HG03039 (cell line): ENCODE measurements around the gene CAPZA3.
"Not testable (repeated sequence)": the region's sequence is repeated elsewhere in the genome, so short reads cannot be mapped to it uniquely, and the experiment has no call there.

Experiments used
- ATAC-seq: cut with Tn5 transposase; IDR thresholded peaks from one replicate; pipeline ENCODE4 v1.9.1; 2021; ENCODE audit warnings: mild to moderate bottlenecking, moderate library complexity; ENCODE audit not compliant: unreplicated experiment

Gene CAPZA3, protein sequence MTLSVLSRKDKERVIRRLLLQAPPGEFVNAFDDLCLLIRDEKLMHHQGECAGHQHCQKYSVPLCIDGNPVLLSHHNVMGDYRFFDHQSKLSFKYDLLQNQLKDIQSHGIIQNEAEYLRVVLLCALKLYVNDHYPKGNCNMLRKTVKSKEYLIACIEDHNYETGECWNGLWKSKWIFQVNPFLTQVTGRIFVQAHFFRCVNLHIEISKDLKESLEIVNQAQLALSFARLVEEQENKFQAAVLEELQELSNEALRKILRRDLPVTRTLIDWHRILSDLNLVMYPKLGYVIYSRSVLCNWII

DNA sequence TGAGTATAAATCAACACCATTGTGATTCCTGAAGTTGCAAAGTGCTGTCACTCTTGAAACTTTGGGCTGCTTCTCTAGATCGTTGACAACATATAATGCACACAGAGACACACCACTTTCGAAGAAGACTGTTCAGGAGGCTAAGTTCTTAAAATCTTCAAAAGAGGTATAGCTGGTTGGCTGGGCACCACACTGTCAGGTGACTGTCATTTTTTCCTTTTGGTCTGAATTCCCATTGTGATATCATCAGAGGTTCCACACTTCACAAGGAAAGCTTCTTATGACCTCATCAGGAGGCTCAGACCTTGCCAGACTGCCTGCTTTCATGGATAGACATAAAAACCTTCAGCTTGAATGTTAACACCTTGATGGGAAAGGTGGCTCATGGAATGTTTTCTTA is at the start of gene CAPZA3, which contains the start of gene PLCZ1:
CAPZA3 (plus strand) TSS at position 301 of the 400 bp plus-strand sequence. CDS start 150 bp downstream, outside the sequence.
PLCZ1 (minus strand) TSS at position 194 of the 400 bp plus-strand sequence. CDS start 641 bp downstream, outside the sequence.
- no peak for ATAC-seq

- ATAC-seq = no peak
These were observed 48.1 kb upstream of the CAPZA3 start for GRCh38 chr12:18689771-18690170.

- no peak for ATAC-seq
These were observed 47.3 kb upstream of the CAPZA3 start for GRCh38 chr12:18690653-18691052.

DNA sequence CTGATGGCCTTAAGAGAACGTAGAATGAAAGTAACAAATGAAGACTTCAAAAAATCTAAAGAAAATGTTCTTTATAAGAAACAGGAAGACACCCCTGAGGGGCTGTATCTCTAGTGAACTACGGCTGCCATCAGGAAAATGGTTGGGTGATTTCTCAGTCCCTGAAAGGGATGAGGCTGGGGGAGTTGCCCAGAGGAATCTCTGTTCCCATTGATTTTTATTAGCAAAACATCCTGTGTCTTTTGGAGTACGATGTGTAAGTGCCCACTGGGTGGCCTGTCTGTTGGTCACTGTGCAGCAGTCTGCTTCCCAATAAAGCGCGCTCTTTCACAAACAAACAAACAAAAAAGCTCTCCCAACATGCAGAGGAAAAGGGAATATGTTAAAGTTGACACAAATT is 43.9 kb upstream of the CAPZA3 start:
- not testable (repeated sequence) for ATAC-seq

GRCh38 chr12:18696971-18697602 is 40.8 kb upstream of the CAPZA3 start:
- no peak for ATAC-seq

- no peak for ATAC-seq
These were observed 37.6 kb upstream of the CAPZA3 start for GRCh38 chr12:18700271-18700670.

DNA sequence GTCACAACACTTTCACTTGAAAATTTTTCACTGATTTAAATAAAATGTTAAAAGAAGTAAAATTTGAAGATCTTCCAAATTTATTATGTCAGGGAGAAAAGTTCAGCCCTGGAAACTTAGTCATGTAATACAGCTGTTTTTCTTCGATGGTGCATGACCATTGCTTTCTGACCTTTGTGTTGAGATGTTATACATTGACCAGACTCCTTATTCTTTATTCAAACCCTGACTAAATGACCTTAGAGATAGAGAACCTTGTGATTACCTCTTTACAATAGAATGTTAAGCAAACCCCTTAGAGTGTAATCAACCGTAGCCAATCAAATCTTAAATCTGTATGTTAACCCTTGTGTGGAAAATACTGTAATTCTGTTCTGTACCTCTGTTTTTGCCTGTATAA is 34.6 kb upstream of the CAPZA3 start:
- no peak for ATAC-seq

- ATAC-seq = no peak
These were observed 34.0 kb upstream of the CAPZA3 start for GRCh38 chr12:18703911-18704310.

DNA sequence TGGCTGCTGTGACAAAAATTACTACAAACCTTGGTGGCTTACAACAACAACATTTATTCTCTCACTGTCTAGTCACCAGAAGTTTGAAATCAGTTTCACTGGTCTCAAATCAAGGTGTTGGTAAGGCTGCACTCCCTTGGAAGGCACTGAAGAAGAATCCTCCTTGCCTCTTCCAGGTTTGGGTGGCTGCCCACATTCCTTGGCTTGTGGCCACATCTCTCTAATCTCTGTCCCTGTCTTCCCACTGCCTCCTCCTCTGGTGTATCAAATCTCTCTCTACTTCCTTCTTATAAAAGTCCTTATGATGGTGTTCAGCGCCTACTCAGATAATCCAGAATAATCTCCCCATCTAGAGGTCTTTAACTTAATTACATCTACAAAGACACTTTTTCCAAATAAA is 31.1 kb upstream of the CAPZA3 start:
- no peak for ATAC-seq

- no peak for ATAC-seq
These were observed 21.7 kb upstream of the CAPZA3 start for GRCh38 chr12:18716236-18716635.

- ATAC-seq = no peak
These were observed 19.5 kb upstream of the CAPZA3 start for GRCh38 chr12:18718462-18718861.

DNA sequence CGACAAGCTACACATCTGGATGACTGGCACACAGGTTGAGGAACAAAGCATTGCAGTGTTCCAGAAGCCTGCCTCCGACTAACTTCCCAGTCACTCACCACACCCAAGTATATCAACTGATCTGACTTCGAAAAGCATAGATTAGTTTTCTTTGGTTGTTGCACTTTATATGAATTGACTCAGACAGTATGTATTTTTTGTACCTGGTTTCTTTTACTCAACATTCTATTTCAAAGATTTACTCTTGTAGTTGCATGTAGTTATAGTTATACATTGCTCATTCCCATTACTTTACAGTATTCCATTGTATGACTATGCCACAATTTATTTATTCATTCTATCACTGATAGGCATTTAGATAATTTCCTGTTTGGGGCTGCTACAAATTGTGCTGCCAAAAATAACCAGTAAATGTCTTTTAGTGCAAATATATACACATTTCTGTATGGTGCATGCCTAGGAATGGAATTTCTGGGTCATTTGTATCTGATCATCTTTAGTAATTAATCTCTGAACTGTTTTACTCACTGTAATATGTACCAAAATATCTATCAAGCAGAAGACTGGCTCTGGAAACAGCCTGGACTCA is 17.9 kb upstream of the CAPZA3 start:
- ATAC-seq = no peak

- no peak for ATAC-seq
These were observed 17.2 kb upstream of the CAPZA3 start for GRCh38 chr12:18720690-18721089.

DNA sequence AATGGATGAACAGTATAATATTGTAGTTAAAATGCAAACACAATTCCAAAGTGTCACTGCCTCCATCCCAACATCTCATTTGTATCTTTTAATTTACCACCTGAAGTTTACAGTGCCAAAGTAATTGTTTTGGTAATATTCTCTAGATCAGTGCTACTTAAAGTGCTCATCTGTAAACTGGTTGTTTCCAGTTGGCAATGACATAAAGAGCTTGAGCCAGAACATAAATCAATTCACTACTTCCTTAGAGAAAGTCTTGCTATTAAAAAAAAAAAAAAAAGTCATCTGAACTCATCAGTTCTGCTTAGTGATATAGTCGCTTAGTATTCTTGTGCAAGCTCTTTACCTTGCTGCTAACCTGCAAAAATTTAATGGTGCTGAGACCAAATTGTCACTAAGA is 16.5 kb upstream of the CAPZA3 start:
- no peak for ATAC-seq

DNA sequence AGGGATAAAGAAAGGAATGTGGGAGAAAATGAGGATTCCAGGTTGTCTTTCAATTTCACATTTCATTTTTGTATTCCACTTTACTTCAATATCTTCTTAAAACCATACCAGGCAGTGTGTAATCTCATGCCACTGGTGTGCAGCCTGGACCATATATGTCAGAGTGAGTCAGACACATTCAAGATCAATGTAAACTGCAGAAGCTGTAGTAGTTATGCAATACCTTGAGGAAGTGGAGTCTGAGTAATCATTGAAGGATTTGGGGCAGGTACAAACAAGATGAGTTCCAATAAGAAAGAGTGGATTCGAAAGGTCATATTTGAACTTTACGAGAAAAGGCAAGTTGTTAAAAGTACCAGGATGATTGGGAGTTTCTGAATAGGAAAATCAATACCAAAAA is 14.2 kb upstream of the CAPZA3 start:
- no peak for ATAC-seq

DNA sequence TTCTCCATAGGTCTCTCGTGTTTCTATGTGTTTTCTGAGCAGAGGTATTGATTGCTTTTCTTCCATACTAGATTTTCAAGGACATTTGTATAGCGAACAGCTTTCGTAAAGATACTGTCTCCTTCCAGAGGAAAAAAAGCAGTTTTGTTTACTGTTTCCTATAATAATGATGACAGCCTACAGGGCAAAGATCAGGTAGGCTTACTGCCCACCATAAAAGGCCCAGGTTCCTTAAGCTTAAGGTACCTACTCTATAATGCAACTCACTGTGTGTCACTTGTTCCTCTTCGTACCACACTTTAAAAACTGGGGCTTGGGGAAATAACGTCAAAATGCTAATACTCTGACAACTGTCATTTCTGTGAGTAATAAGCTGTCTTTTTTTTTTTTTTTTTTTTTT is 6.8 kb upstream of the CAPZA3 start:
- ATAC-seq = no peak

DNA sequence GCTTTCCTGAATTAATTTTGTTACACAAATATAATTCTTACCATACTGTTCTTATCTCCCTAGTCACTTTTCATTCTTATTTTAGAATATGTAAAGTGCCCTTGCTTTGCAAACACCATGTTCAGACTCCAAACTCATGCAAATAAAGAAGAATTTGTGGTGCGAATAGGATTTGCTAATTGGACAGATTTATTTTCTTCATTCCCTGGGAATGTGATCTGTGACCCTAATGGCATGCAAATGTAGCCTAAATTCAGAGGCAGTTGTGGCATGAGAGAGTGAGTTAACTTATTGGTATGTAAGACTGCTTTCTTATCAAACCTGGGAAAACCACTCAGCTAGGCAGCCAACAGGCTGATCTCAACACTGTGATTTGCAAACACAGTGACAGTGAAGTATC is 10.0 kb downstream of the CAPZA3 start:
- no peak for ATAC-seq

DNA sequence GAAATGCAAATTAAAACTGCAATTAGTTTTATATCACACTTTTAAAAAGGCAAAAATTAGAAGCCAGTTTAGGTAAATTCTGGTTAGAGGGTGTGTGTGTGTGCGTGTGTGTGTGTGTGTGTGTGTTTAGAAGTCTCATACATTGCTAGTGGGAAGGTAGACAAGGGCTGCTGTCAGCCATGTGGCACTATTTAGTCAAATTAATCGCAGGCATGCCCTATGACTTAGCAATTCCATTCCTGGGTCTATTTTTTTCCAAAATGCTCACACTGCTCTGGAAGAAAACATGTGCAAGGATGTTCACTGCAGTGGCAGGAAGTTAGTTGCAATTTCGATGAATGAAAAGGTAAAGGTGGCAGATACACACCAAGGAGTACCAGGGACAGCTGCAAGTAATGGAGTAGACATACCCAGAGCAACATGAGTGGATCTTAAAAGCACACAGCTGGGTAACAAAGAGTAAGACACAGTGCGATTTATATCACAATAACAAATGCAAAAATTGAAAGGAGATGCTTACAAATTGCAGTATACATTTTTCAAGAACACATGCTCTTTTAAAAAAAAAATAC is 11.6 kb downstream of the CAPZA3 start:
- ATAC-seq = no peak

GRCh38 chr12:18750085-18750484 is 12.2 kb downstream of the CAPZA3 start:
- ATAC-seq = no peak

- no peak for ATAC-seq
These were observed 13.9 kb downstream of the CAPZA3 start for GRCh38 chr12:18751866-18752265.

GRCh38 chr12:18752280-18752920 is 14.5 kb downstream of the CAPZA3 start:
- ATAC-seq = no peak
